ENCODE measurements around the gene NRXN3.

The NRXN3 gene

GRCh38 chr14:78933166-78933565 lies 763.0 kb downstream of the NRXN3 start:
- CTCF ChIA-PET = interaction anchor here (0.6 to 2.7 kb wide), 15 partner anchors 8 to 52 kb away, joined by 3 to 13 read pairs (median 4); no protein-coding TSS in a partner anchor
- TF ChIP-seq CTCF (IDR thresholded peaks at IDR 0.05; ENCODE audit: control extremely low read depth, extremely low read depth, low read depth, missing control alignments) = no peak
- no peak for DNase-seq (ENCODE audit: extremely low spot score)
- POLR2A ChIA-PET = no interaction called here

GRCh38 chr14:78933948-78934524 lies 763.9 kb downstream of the NRXN3 start:
- POLR2A ChIA-PET = interaction anchor here (0.7 kb wide), 1 partner anchor 355 kb away, joined by 5 read pairs; no protein-coding TSS in a partner anchor
- peak; percentile 30 for DNase-seq (ENCODE audit: extremely low spot score)
- CTCF ChIA-PET = interaction anchor here (0.6 to 2.7 kb wide), 22 partner anchors 9 to 1917 kb away, joined by 3 to 13 read pairs (median 4); no protein-coding TSS in a partner anchor
- peak; percentile 13 for TF ChIP-seq CTCF (IDR thresholded peaks at IDR 0.05; ENCODE audit: control extremely low read depth, extremely low read depth, low read depth, missing control alignments)

GRCh38 chr14:78946949-78947348 lies 776.8 kb downstream of the NRXN3 start:
- no peak for DNase-seq (ENCODE audit: extremely low spot score)
- no peak for TF ChIP-seq CTCF (IDR thresholded peaks at IDR 0.05; ENCODE audit: control extremely low read depth, extremely low read depth, low read depth, missing control alignments)
- ChIA-PET POLR2A (no interaction called here), CTCF (interaction anchor here (1.0 to 2.4 kb wide), 3 partner anchors 13 to 19 kb away, joined by 3 to 11 read pairs (median 6); no protein-coding TSS in a partner anchor)

- TF ChIP-seq CTCF (IDR thresholded peaks at IDR 0.05; ENCODE audit: control extremely low read depth, extremely low read depth, low read depth, missing control alignments) = no peak
- ChIA-PET CTCF (interaction anchor here (2.1 to 2.4 kb wide), 2 partner anchors 12 to 14 kb away, joined by 6 to 11 read pairs; no protein-coding TSS in a partner anchor), POLR2A (no interaction called here)
- DNase-seq (ENCODE audit: extremely low spot score) = no peak
Measured at GRCh38 chr14:78947681-78948080, 777.5 kb downstream of the NRXN3 start.

GRCh38 chr14:78950649-78951048 lies 780.5 kb downstream of the NRXN3 start:
- ChIA-PET CTCF (interaction anchor here (1.1 to 1.9 kb wide), 2 partner anchors 10 to 17 kb away, joined by 3 to 12 read pairs; no protein-coding TSS in a partner anchor), POLR2A (no interaction called here)
- no peak for DNase-seq (ENCODE audit: extremely low spot score)
- TF ChIP-seq CTCF (IDR thresholded peaks at IDR 0.05; ENCODE audit: control extremely low read depth, extremely low read depth, low read depth, missing control alignments) = no peak

- DNase-seq (ENCODE audit: extremely low spot score) = no peak
- ChIA-PET POLR2A (no interaction called here), CTCF (interaction anchor here (1.1 to 1.9 kb wide), 2 partner anchors 9 to 18 kb away, joined by 3 to 12 read pairs; no protein-coding TSS in a partner anchor)
- no peak for TF ChIP-seq CTCF (IDR thresholded peaks at IDR 0.05; ENCODE audit: control extremely low read depth, extremely low read depth, low read depth, missing control alignments)
Measured at GRCh38 chr14:78951602-78952001, 781.4 kb downstream of the NRXN3 start.
